Body of pancreas (tissue), 4 donors: ENCODE measurements around the gene PGAM2. TPM values are rescaled to one million over a fixed set of nuclear protein-coding genes. Genes with fewer than 3 reads are reported as not detected.

Experiments used
- microRNA-seq, 2 donors: library from miRNA; unstranded; fragments of <30 nt; microRNA quantifications; one replicate each; pipeline ENCODE4, GENCODE V29; 2016; ENCODE audit warnings: borderline number of aligned reads in 2 of 2, borderline replicate concordance in 2 of 2
- total RNA-seq, 2 donors: library from RNA; depleted of rRNA; stranded (reverse); fragments of >200 nt; gene quantifications; one replicate each; pipeline ENCODE4 v1.1.0, GENCODE V29; 2016

Gene PGAM2
- total RNA-seq, 2 donors from 2014 or later, result 1.6 TPM; not detected in 1

Small RNA genes lying within 50 kb of the gene (microRNA-seq; reads per million reads assigned to microRNA genes)
- 0 to 1.3 reads per million in 2 donors for gene MIR6837
- 0 to 0.45 reads per million in 2 donors for gene MIR6838

Other genes with a start within 250 kb of the PGAM2 start
- gene MRPS24, start 196.1 kb downstream of the PGAM2 start, total RNA-seq, result 10 to 100 TPM; 81.7 to 99.9 TPM
- 10 to 100 TPM; 15.6 to 22.1 TPM for gene URGCP, start 159.0 kb downstream of the PGAM2 start, total RNA-seq
- gene UBE2D4, start 139.1 kb downstream of the PGAM2 start, total RNA-seq, result 10 to 100 TPM; 16.5 to 18.4 TPM
- not detected for gene SPDYE1, start 67.7 kb downstream of the PGAM2 start, total RNA-seq
- 10 to 100 TPM; 62.0 to 96.6 TPM for gene DBNL, start 20.9 kb downstream of the PGAM2 start, total RNA-seq
- gene POLM, start 17.0 kb upstream of the PGAM2 start, total RNA-seq, result 10 to 100 TPM; 49.8 to 53.7 TPM
- gene AEBP1, start 38.8 kb upstream of the PGAM2 start, total RNA-seq, result 10 to 100 TPM; 39.2 to 51.9 TPM
- gene POLD2, start 58.0 kb upstream of the PGAM2 start, total RNA-seq, result 10 to 100 TPM; 32.7 to 64.6 TPM
- not detected for gene MYL7, start 75.8 kb upstream of the PGAM2 start, total RNA-seq
- 1 to 10 TPM; 1.3 to 2.1 TPM for gene GCK, start 123.9 kb upstream of the PGAM2 start, total RNA-seq
- gene YKT6, start 135.4 kb upstream of the PGAM2 start, total RNA-seq, result 10 to 100 TPM; 37.6 to 55.4 TPM